GM23338 (cell line): Measurements from ENCODE around the gene INHBB. TPM values are rescaled to one million over a fixed set of nuclear protein-coding genes. Genes with fewer than 3 reads are reported as not detected.

Experiments used
- CREB1 ChIP-seq: fragments of 250-450 bp; sonication (Bioruptor Pico); IDR thresholded peaks from 2 replicates; pipeline ENCODE4 v1.5.0; 2020; ENCODE audit warnings: low read depth, mild to moderate bottlenecking, moderate library complexity
- JUNB ChIP-seq: IDR thresholded peaks from one replicate; pipeline ENCODE4 v1.6.1; 2016; ENCODE audit warnings: antibody characterized with exemption; ENCODE audit not compliant: unreplicated experiment
- polyA plus RNA-seq: library from polyadenylated mRNA; unstranded; fragments of >200 nt; fragmentation: Nextera tagmentation; extraction: Ambion mirVana; gene quantifications from 2 replicates; pipeline ENCODE4 v1.2.1, GENCODE V29; 2016
- total RNA-seq: library from RNA; depleted of rRNA; stranded (reverse); fragments of >200 nt; shearing (Covaris generic); gene quantifications from 2 replicates; pipeline ENCODE4 v1.2.3, GENCODE V29; 2014
- TF ChIP-seq, protein P1 (sequence below): fragments of 250-450 bp; sonication (Bioruptor Pico); IDR thresholded peaks from 2 replicates; pipeline ENCODE4 v1.5.0; 2020; ENCODE audit warnings: mild to moderate bottlenecking, moderate library complexity
- TF ChIP-seq, protein P2 (sequence below): IDR thresholded peaks from one replicate; pipeline ENCODE4 v1.6.1; 2018; ENCODE audit warnings: antibody characterized with exemption; ENCODE audit not compliant: unreplicated experiment
- TF ChIP-seq, protein P3 (sequence below), 2 experiments: fragments of 200-600 bp in 1 of 2; sonication (generic) in 1 of 2; conservative IDR thresholded peaks; 2 replicates each; pipeline versions ENCODE4 v1.5.1 to v1.6.1; 2016 to 2017; ENCODE audit warnings: antibody characterized with exemption in 2 of 2, low read depth in 2 of 2, mild to moderate bottlenecking in 2 of 2, moderate library complexity in 1 of 2

INHBB gene
- total and polyA plus RNA-seq, 2 experiments from 2014 or later = 0.21 TPM; not detected in 1

DNA sequence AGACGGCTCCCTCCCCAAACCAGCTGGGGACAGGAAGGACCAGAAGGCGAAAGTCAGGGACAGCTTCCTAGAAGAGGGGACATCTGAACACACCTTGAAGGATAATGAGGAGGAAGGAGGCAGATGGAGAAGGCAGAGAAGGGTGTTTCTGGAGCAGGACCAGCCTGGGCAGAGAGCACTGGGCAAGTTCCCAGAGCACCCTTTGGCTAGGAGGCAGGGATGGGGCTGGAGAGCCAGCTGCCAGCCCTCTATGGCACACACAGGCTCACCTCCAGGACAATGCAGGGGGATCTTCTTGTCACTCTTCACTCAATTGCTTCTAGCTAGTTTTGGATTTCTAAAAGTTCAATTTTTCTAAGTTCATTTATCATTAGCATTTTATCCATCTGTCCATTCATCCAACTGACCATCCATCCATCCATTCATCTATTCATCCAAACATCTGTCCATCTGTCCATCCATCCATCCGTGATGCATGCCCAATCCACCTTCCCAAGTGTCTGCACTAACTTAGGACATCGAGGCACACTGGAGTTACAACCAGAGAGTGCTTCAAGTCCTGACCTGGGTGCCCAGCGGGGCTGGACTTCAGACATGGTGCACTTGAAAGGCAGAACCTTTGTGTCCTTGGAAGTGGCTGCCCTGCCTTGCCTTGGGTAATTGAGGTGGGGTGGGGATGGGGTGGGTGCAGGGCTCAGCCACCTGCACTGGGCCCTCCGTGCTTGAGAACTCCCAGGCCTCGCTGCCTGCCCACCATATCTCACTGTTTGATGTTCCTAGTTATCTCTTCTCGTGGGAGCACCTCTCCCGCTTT is 42.5 kb downstream of the INHBB start (continued):
- TF ChIP-seq, protein P1, sequence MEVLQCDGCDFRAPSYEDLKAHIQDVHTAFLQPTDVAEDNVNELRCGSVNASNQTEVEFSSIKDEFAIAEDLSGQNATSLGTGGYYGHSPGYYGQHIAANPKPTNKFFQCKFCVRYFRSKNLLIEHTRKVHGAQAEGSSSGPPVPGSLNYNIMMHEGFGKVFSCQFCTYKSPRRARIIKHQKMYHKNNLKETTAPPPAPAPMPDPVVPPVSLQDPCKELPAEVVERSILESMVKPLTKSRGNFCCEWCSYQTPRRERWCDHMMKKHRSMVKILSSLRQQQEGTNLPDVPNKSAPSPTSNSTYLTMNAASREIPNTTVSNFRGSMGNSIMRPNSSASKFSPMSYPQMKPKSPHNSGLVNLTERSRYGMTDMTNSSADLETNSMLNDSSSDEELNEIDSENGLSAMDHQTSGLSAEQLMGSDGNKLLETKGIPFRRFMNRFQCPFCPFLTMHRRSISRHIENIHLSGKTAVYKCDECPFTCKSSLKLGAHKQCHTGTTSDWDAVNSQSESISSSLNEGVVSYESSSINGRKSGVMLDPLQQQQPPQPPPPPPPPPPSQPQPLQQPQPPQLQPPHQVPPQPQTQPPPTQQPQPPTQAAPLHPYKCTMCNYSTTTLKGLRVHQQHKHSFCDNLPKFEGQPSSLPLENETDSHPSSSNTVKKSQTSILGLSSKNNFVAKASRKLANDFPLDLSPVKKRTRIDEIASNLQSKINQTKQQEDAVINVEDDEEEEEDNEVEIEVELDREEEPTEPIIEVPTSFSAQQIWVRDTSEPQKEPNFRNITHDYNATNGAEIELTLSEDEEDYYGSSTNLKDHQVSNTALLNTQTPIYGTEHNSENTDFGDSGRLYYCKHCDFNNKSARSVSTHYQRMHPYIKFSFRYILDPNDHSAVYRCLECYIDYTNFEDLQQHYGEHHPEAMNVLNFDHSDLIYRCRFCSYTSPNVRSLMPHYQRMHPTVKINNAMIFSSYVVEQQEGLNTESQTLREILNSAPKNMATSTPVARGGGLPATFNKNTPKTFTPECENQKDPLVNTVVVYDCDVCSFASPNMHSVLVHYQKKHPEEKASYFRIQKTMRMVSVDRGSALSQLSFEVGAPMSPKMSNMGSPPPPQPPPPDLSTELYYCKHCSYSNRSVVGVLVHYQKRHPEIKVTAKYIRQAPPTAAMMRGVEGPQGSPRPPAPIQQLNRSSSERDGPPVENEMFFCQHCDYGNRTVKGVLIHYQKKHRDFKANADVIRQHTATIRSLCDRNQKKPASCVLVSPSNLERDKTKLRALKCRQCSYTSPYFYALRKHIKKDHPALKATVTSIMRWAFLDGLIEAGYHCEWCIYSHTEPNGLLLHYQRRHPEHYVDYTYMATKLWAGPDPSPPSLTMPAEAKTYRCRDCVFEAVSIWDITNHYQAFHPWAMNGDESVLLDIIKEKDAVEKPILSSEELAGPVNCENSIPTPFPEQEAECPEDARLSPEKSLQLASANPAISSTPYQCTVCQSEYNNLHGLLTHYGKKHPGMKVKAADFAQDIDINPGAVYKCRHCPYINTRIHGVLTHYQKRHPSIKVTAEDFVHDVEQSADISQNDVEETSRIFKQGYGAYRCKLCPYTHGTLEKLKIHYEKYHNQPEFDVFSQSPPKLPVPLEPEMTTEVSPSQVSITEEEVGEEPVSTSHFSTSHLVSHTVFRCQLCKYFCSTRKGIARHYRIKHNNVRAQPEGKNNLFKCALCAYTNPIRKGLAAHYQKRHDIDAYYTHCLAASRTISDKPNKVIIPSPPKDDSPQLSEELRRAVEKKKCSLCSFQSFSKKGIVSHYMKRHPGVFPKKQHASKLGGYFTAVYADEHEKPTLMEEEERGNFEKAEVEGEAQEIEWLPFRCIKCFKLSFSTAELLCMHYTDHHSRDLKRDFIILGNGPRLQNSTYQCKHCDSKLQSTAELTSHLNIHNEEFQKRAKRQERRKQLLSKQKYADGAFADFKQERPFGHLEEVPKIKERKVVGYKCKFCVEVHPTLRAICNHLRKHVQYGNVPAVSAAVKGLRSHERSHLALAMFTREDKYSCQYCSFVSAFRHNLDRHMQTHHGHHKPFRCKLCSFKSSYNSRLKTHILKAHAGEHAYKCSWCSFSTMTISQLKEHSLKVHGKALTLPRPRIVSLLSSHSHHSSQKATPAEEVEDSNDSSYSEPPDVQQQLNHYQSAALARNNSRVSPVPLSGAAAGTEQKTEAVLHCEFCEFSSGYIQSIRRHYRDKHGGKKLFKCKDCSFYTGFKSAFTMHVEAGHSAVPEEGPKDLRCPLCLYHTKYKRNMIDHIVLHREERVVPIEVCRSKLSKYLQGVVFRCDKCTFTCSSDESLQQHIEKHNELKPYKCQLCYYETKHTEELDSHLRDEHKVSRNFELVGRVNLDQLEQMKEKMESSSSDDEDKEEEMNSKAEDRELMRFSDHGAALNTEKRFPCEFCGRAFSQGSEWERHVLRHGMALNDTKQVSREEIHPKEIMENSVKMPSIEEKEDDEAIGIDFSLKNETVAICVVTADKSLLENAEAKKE = no peak
- TF ChIP-seq, protein P2, sequence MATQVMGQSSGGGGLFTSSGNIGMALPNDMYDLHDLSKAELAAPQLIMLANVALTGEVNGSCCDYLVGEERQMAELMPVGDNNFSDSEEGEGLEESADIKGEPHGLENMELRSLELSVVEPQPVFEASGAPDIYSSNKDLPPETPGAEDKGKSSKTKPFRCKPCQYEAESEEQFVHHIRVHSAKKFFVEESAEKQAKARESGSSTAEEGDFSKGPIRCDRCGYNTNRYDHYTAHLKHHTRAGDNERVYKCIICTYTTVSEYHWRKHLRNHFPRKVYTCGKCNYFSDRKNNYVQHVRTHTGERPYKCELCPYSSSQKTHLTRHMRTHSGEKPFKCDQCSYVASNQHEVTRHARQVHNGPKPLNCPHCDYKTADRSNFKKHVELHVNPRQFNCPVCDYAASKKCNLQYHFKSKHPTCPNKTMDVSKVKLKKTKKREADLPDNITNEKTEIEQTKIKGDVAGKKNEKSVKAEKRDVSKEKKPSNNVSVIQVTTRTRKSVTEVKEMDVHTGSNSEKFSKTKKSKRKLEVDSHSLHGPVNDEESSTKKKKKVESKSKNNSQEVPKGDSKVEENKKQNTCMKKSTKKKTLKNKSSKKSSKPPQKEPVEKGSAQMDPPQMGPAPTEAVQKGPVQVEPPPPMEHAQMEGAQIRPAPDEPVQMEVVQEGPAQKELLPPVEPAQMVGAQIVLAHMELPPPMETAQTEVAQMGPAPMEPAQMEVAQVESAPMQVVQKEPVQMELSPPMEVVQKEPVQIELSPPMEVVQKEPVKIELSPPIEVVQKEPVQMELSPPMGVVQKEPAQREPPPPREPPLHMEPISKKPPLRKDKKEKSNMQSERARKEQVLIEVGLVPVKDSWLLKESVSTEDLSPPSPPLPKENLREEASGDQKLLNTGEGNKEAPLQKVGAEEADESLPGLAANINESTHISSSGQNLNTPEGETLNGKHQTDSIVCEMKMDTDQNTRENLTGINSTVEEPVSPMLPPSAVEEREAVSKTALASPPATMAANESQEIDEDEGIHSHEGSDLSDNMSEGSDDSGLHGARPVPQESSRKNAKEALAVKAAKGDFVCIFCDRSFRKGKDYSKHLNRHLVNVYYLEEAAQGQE = no peak
- TF ChIP-seq, protein P3, sequence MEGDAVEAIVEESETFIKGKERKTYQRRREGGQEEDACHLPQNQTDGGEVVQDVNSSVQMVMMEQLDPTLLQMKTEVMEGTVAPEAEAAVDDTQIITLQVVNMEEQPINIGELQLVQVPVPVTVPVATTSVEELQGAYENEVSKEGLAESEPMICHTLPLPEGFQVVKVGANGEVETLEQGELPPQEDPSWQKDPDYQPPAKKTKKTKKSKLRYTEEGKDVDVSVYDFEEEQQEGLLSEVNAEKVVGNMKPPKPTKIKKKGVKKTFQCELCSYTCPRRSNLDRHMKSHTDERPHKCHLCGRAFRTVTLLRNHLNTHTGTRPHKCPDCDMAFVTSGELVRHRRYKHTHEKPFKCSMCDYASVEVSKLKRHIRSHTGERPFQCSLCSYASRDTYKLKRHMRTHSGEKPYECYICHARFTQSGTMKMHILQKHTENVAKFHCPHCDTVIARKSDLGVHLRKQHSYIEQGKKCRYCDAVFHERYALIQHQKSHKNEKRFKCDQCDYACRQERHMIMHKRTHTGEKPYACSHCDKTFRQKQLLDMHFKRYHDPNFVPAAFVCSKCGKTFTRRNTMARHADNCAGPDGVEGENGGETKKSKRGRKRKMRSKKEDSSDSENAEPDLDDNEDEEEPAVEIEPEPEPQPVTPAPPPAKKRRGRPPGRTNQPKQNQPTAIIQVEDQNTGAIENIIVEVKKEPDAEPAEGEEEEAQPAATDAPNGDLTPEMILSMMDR (conservative IDR thresholded peaks at IDR 0.05; ENCODE audit: low read depth in 2 of 2) = no peak
- TF ChIP-seq CREB1 (CRISPR knock-in tag) (no peak), JUNB (no peak)
